ENCODE data around the gene GLRX.
"Not testable (repeated sequence)": the region's sequence is repeated elsewhere in the genome, so short reads cannot be mapped to it uniquely, and the experiment has no call there.

GLRX gene

GRCh38 chr5:95851141-95851540 is 28.6 kb upstream of the GLRX start:
- not testable (repeated sequence) for FAIRE-seq

- FAIRE-seq = no peak
These were observed 27.9 kb upstream of the GLRX start for GRCh38 chr5:95850391-95850894.

GRCh38 chr5:95848701-95849100 is 26.2 kb upstream of the GLRX start:
- FAIRE-seq = no peak

- no peak for FAIRE-seq
These were observed 24.7 kb upstream of the GLRX start for GRCh38 chr5:95847261-95847592.

GRCh38 chr5:95846554-95847260 is 24.2 kb upstream of the GLRX start:
- peak; percentile 17 for FAIRE-seq

GRCh38 chr5:95845391-95845790 is 22.9 kb upstream of the GLRX start:
- FAIRE-seq = no peak

GRCh38 chr5:95843733-95844223 is 21.3 kb upstream of the GLRX start:
- FAIRE-seq = no peak

- FAIRE-seq = no peak
These were observed 20.5 kb upstream of the GLRX start for GRCh38 chr5:95842854-95843544.

GRCh38 chr5:95841914-95842812 is 19.6 kb upstream of the GLRX start:
- FAIRE-seq = no peak

- no peak for FAIRE-seq
These were observed 18.6 kb upstream of the GLRX start for GRCh38 chr5:95840956-95841705.

GRCh38 chr5:95839658-95840057 is 17.1 kb upstream of the GLRX start:
- FAIRE-seq = no peak

GRCh38 chr5:95838556-95838955 is 16.0 kb upstream of the GLRX start:
- no peak for FAIRE-seq

- FAIRE-seq = no peak
These were observed 15.5 kb upstream of the GLRX start for GRCh38 chr5:95838001-95838520.

- no peak for FAIRE-seq
These were observed 15.0 kb upstream of the GLRX start for GRCh38 chr5:95837492-95837891.

- FAIRE-seq = not testable (repeated sequence)
These were observed 14.4 kb upstream of the GLRX start for GRCh38 chr5:95836971-95837370.

- FAIRE-seq = no peak
These were observed 14.0 kb upstream of the GLRX start for GRCh38 chr5:95836544-95836943.

GRCh38 chr5:95835682-95836385 is 13.3 kb upstream of the GLRX start:
- FAIRE-seq = no peak

GRCh38 chr5:95832664-95833063 is 10.1 kb upstream of the GLRX start:
- FAIRE-seq = no peak

- FAIRE-seq = no peak
These were observed 7.7 kb upstream of the GLRX start for GRCh38 chr5:95830226-95830625.

GRCh38 chr5:95827892-95828246 is 5.3 kb upstream of the GLRX start:
- no peak for FAIRE-seq
